ENCODE measurements around the gene TMC1.
"Not testable (repeated sequence)": the region's sequence is repeated elsewhere in the genome, so short reads cannot be mapped to it uniquely, and the experiment has no call there.

The TMC1 gene

GRCh38 chr9:72775570-72775969 is 254.2 kb downstream of the TMC1 start:
- no peak for DNase-seq

- DNase-seq, result no peak
Measured at GRCh38 chr9:72779614-72780013, 258.2 kb downstream of the TMC1 start.

- DNase-seq, result no peak
Measured at GRCh38 chr9:72786948-72787347, 265.5 kb downstream of the TMC1 start.

GRCh38 chr9:72788966-72789735 is 267.7 kb downstream of the TMC1 start:
- DNase-seq, result no peak

GRCh38 chr9:72789885-72790284 is 268.5 kb downstream of the TMC1 start:
- no peak for DNase-seq

GRCh38 chr9:72790989-72791388 is 269.6 kb downstream of the TMC1 start:
- no peak for DNase-seq

GRCh38 chr9:72791436-72791835 is 270.0 kb downstream of the TMC1 start:
- DNase-seq, result no peak

- no peak for DNase-seq
Measured at GRCh38 chr9:72794946-72795345, 273.5 kb downstream of the TMC1 start.

- DNase-seq, result no peak
Measured at GRCh38 chr9:72800328-72800994, 279.1 kb downstream of the TMC1 start.

- DNase-seq, result no peak
Measured at GRCh38 chr9:72805238-72805637, 283.8 kb downstream of the TMC1 start.

- not testable (repeated sequence) for DNase-seq
Measured at GRCh38 chr9:72806313-72806809, 285.0 kb downstream of the TMC1 start.

- no peak for DNase-seq
Measured at GRCh38 chr9:72807765-72808445, 286.5 kb downstream of the TMC1 start.

GRCh38 chr9:72808446-72808768 is 287.0 kb downstream of the TMC1 start:
- no peak for DNase-seq

GRCh38 chr9:72809586-72809985 is 288.2 kb downstream of the TMC1 start:
- DNase-seq, result no peak

GRCh38 chr9:72812559-72813111 is 291.2 kb downstream of the TMC1 start:
- DNase-seq, result no peak

- DNase-seq, result no peak
Measured at GRCh38 chr9:72813544-72813943, 292.1 kb downstream of the TMC1 start.

GRCh38 chr9:72814083-72814597 is 292.7 kb downstream of the TMC1 start:
- no peak for DNase-seq

GRCh38 chr9:72816666-72817065 is 295.3 kb downstream of the TMC1 start:
- DNase-seq, result no peak

GRCh38 chr9:72817413-72817812 is 296.0 kb downstream of the TMC1 start:
- no peak for DNase-seq

- no peak for DNase-seq
Measured at GRCh38 chr9:72818385-72818784, 297.0 kb downstream of the TMC1 start.

- no peak for DNase-seq
Measured at GRCh38 chr9:72823971-72824370, 302.6 kb downstream of the TMC1 start.

- no peak for DNase-seq
Measured at GRCh38 chr9:72826996-72827949, 305.9 kb downstream of the TMC1 start.
